OCI-LY7 (cell line): ENCODE results near the gene CHRNG. TPM values are rescaled to one million over a fixed set of nuclear protein-coding genes. Genes with fewer than 3 reads are reported as not detected.

Source experiments
- BruUV-seq: library from RNA; stranded (reverse); fragments of 400-500 nt; replicated peaks from 2 replicates; lab custom pipeline; 2021; lab: Mats Ljungman, UMichigan
- CTCF ChIA-PET: fragments of 300-600 bp; sonication (Branson Sonifier 250); formaldehyde crosslinking; loops from one replicate; lab custom pipeline; 2022; ENCODE audit warnings: antibody characterized with exemption; ENCODE audit not compliant: unreplicated experiment; lab: Charles Lee
- POLR2A ChIA-PET: fragments of 300-600 bp; sonication (Branson Sonifier 250); formaldehyde crosslinking; loops from one replicate; lab custom pipeline; 2022; ENCODE audit warnings: antibody characterized with exemption; lab: Charles Lee
- DNase-seq: peaks from one replicate; pipeline ENCODE4 v3.0.0-alpha.2; 2015; ENCODE audit warnings: low spot score
- H2AFZ ChIP-seq: fragments of 200-600 bp; sonication (generic), shearing (Covaris generic); 2 replicates; pipeline ENCODE4 v1.6.1; 2014; ENCODE audit warnings: mild to moderate bottlenecking, antibody characterized with exemption, low read length, moderate library complexity
- H3K27ac ChIP-seq: fragments of 200-600 bp; sonication (generic); 2 replicates; pipeline ENCODE4 v1.5.1; 2014; ENCODE audit warnings: mixed run types, low read depth, mild to moderate bottlenecking, moderate library complexity, low read length, inconsistent platforms; ENCODE audit not compliant: poor library complexity, severe bottlenecking
- H3K36me3 ChIP-seq: fragments of 200-600 bp; sonication (generic); 2 replicates; pipeline ENCODE4 v1.6.1; 2014; ENCODE audit warnings: mild to moderate bottlenecking, antibody characterized with exemption, low read length, moderate library complexity, mixed read lengths; ENCODE audit not compliant: insufficient read depth
- H3K4me1 ChIP-seq: fragments of 200-600 bp; sonication (generic); 2 replicates; pipeline ENCODE4 v1.5.1; 2014; ENCODE audit warnings: mild to moderate bottlenecking, low read length; ENCODE audit not compliant: insufficient read depth, poor library complexity, severe bottlenecking
- H3K4me2 ChIP-seq: fragments of 200-600 bp; sonication (generic); 2 replicates; pipeline ENCODE4 v1.6.1; 2014; ENCODE audit warnings: mild to moderate bottlenecking, low read length
- H3K4me3 ChIP-seq: fragments of 200-600 bp; sonication (generic); 2 replicates; pipeline ENCODE4 v1.5.1; 2014; ENCODE audit warnings: mild to moderate bottlenecking, low read depth, low read length; ENCODE audit not compliant: poor library complexity, severe bottlenecking
- H3K79me2 ChIP-seq: fragments of 200-600 bp; sonication (generic); 2 replicates; pipeline ENCODE4 v1.6.1; 2016; ENCODE audit warnings: low read depth, mild to moderate bottlenecking, low read length, moderate library complexity, mixed read lengths; ENCODE audit not compliant: insufficient read depth
- H3K9me2 ChIP-seq: fragments of 200-600 bp; sonication (generic); 2 replicates; pipeline ENCODE4 v1.6.1; 2016; ENCODE audit warnings: mild to moderate bottlenecking, low read length, mixed read lengths; ENCODE audit not compliant: insufficient read depth
- H3K9me3 ChIP-seq: fragments of 200-600 bp; sonication (generic); 2 replicates; pipeline ENCODE4 v1.6.1; 2014; ENCODE audit warnings: mild to moderate bottlenecking, mixed run types, low read length, mixed read lengths
- H4K20me1 ChIP-seq: fragments of 200-600 bp; sonication (generic); 2 replicates; pipeline ENCODE4 v1.6.1; 2014; ENCODE audit warnings: mild to moderate bottlenecking, antibody characterized with exemption, low read length, moderate library complexity, mixed read lengths; ENCODE audit not compliant: insufficient read depth
- EZH2phosphoT487 ChIP-seq: fragments of 200-600 bp; sonication (generic); IDR thresholded peaks from 2 replicates; pipeline ENCODE4 v1.6.1; 2018; ENCODE audit warnings: low read depth, borderline replicate concordance, mild to moderate bottlenecking, mixed run types, antibody characterized with exemption, low read length, moderate library complexity, mixed read lengths
- intact Hi-C: fragments of 100-400 bp; cut with micrococcal nuclease; formaldehyde crosslinking; loops from one replicate; pipeline ENCODE4 v1.10.0; 2022; ENCODE audit not compliant: unreplicated experiment
- total RNA-seq, 2 experiments: library from RNA; depleted of rRNA in 1 of 2; stranded (reverse); fragments of >200 nt in 1 of 2; shearing (Covaris generic) in 1 of 2; gene quantifications; 2 replicates each; pipeline ENCODE4 v1.2.3, GENCODE V29; 2014 to 2022
- TF ChIP-seq, protein P1 (sequence below): fragments of 200-600 bp; sonication (generic); conservative IDR thresholded peaks from 2 replicates; pipeline ENCODE4 v1.5.1; 2014; ENCODE audit warnings: mild to moderate bottlenecking, antibody characterized with exemption, low read length, moderate library complexity, mixed read lengths

CHRNG gene
- total RNA-seq, 2 experiments from 2014 or later: not detected

DNA sequence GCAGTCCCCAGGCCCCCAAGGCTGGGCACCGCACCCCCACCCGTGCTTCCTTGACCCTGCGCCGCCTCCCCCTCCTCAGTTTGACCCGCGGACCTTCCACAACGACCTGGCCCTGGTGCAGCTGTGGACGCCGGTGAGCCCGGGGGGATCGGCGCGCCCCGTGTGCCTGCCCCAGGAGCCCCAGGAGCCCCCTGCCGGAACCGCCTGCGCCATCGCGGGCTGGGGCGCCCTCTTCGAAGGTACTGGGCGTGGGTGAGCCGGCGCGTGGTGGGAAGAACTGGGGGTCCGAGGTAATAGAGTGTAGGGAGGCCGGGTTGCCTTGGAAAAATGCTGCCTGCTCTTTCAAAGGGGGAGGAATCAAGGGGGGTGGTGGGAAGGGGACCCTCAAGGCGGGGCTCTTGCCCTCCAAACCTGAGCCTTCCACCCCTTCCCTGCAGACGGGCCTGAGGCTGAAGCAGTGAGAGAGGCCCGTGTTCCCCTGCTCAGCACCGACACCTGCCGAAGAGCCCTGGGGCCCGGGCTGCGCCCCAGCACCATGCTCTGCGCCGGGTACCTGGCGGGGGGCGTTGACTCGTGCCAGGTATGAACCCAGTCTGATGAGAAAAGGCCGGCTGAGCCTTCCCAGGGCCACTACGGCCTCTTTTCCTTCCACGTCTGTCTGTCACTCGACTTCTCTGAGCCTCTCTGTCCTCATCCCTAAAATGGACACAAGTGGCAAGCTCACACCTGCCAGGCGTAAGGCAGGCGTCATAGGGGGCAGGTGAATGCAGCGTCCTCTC is 16.7 kb upstream of the CHRNG start:
- intact Hi-C loops: loop anchor here (1.0 to 10.0 kb wide), 3 partner anchors 79 to 196 kb away; no protein-coding TSS in a partner anchor
- no peaks in the 10 kb centered on the region for H3K9me3 ChIP-seq
- no peak overlapping the region for H3K4me3 ChIP-seq
- H3K9me2 ChIP-seq: no peaks in the 10 kb centered on the region
- TF ChIP-seq EZH2phosphoT487: no peak
- TF ChIP-seq, protein P1, sequence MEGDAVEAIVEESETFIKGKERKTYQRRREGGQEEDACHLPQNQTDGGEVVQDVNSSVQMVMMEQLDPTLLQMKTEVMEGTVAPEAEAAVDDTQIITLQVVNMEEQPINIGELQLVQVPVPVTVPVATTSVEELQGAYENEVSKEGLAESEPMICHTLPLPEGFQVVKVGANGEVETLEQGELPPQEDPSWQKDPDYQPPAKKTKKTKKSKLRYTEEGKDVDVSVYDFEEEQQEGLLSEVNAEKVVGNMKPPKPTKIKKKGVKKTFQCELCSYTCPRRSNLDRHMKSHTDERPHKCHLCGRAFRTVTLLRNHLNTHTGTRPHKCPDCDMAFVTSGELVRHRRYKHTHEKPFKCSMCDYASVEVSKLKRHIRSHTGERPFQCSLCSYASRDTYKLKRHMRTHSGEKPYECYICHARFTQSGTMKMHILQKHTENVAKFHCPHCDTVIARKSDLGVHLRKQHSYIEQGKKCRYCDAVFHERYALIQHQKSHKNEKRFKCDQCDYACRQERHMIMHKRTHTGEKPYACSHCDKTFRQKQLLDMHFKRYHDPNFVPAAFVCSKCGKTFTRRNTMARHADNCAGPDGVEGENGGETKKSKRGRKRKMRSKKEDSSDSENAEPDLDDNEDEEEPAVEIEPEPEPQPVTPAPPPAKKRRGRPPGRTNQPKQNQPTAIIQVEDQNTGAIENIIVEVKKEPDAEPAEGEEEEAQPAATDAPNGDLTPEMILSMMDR: no peak
- no peaks in the 10 kb centered on the region for H3K4me1 ChIP-seq
- no peaks in the 10 kb centered on the region for H3K79me2 ChIP-seq
- no peaks in the 10 kb centered on the region for H3K36me3 ChIP-seq
- no peak overlapping the region for H3K4me2 ChIP-seq
- no peak overlapping the region for H3K27ac ChIP-seq
- ChIA-PET POLR2A (no interaction called here), CTCF (interaction anchor here (0.6 kb wide), 2 partner anchors 82 to 440 kb away, joined by 3 read pairs; no protein-coding TSS in a partner anchor)
- no peak for DNase-seq
- H2AFZ ChIP-seq: no peak overlapping the region
- no peaks in the 10 kb centered on the region for H4K20me1 ChIP-seq
- no TSS peak for BruUV-seq

DNA sequence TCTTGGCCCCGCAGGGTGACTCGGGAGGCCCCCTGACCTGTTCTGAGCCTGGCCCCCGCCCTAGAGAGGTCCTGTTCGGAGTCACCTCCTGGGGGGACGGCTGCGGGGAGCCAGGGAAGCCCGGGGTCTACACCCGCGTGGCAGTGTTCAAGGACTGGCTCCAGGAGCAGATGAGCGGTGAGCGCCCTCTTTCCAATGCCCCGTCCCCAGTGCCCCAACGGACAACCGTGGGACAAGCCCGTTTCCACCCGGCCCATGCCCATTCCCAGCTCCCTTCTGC is 16.1 kb upstream of the CHRNG start:
- Histone ChIP-seq H3K9me2 (no peaks in the 10 kb centered on the region), H3K4me1 (no peaks in the 10 kb centered on the region), H3K79me2 (no peaks in the 10 kb centered on the region), H4K20me1 (no peaks in the 10 kb centered on the region), H3K36me3 (no peaks in the 10 kb centered on the region), H2AFZ (no peak overlapping the region), H3K4me2 (no peak overlapping the region), H3K27ac (no peak overlapping the region), H3K4me3 (no peak overlapping the region), H3K9me3 (no peaks in the 10 kb centered on the region)
- ChIA-PET POLR2A (no interaction called here), CTCF (interaction anchor here (0.6 kb wide), 2 partner anchors 82 to 157 kb away, joined by 3 read pairs; no protein-coding TSS in a partner anchor)
- no TSS peak for BruUV-seq
- no peak for DNase-seq
- TF ChIP-seq, protein P1: no peak
- no peak for TF ChIP-seq EZH2phosphoT487
- intact Hi-C loops: loop anchor here (5.0 to 10.0 kb wide), 2 partner anchors 159 to 196 kb away; no protein-coding TSS in a partner anchor
